BE2C (cell line): ENCODE results near the gene RCBTB2.

Experiments used
- DNase-seq: peaks from one replicate; pipeline ENCODE4 v3.0.0-alpha.2; 2020
- H3K27me3 ChIP-seq: fragments of 250-450 bp; sonication (Bioruptor Pico); 2 replicates; pipeline ENCODE4 v1.5.1; 2020; ENCODE audit warnings: mild to moderate bottlenecking
- H3K36me3 ChIP-seq: fragments of 250-450 bp; sonication (Bioruptor Pico); 2 replicates; pipeline ENCODE4 v1.5.1; 2020; ENCODE audit warnings: mild to moderate bottlenecking
- H3K4me1 ChIP-seq: fragments of 250-450 bp; sonication (Bioruptor Pico); 2 replicates; pipeline ENCODE4 v1.5.1; 2020
- H3K4me3 ChIP-seq: 2 replicates; pipeline ENCODE4 v1.5.1; 2011; ENCODE audit warnings: low read depth, low read length
- H3K9me3 ChIP-seq: fragments of 250-450 bp; sonication (Bioruptor Pico); 2 replicates; pipeline ENCODE4 v1.5.1; 2020
- CTCF ChIP-seq: IDR thresholded peaks from 2 replicates; pipeline ENCODE4 v1.5.1; 2012; ENCODE audit warnings: mild to moderate bottlenecking, low read depth, low read length

Gene RCBTB2

GRCh38 chr13:48545608-48546007, 12.7 kb upstream of the RCBTB2 start:
- Histone ChIP-seq H3K27me3 (no peaks in the 10 kb centered on the region), H3K4me1 (no peaks in the 10 kb centered on the region), H3K36me3 (no peaks in the 10 kb centered on the region), H3K9me3 (no peaks in the 10 kb centered on the region), H3K4me3 (no peak overlapping the region)
- TF ChIP-seq CTCF, result no peak
- DNase-seq, result no peak

- Histone ChIP-seq H3K4me1 (no peaks in the 10 kb centered on the region), H3K9me3 (no peaks in the 10 kb centered on the region), H3K4me3 (no peak overlapping the region), H3K27me3 (no peaks in the 10 kb centered on the region), H3K36me3 (no peaks in the 10 kb centered on the region)
- TF ChIP-seq CTCF, result no peak
- peak; percentile 22 for DNase-seq
Measured at GRCh38 chr13:48542581-48543341, 9.9 kb upstream of the RCBTB2 start.

- Histone ChIP-seq H3K27me3 (no peaks in the 10 kb centered on the region), H3K36me3 (no peaks in the 10 kb centered on the region), H3K9me3 (no peaks in the 10 kb centered on the region), H3K4me3 (no peak overlapping the region), H3K4me1 (no peaks in the 10 kb centered on the region)
- TF ChIP-seq CTCF, result no peak
- no peak for DNase-seq
Measured at GRCh38 chr13:48542138-48542537, 9.3 kb upstream of the RCBTB2 start.

- TF ChIP-seq CTCF, result no peak
- no peaks in the 10 kb centered on the region for H3K9me3 ChIP-seq
- H3K4me3 ChIP-seq, result no peak overlapping the region
- DNase-seq, result no peak
- no peaks in the 10 kb centered on the region for H3K36me3 ChIP-seq
- no peaks in the 10 kb centered on the region for H3K27me3 ChIP-seq
- H3K4me1 ChIP-seq, result no peaks in the 10 kb centered on the region
Measured at GRCh38 chr13:48539550-48539949, 6.7 kb upstream of the RCBTB2 start.

- Histone ChIP-seq H3K27me3 (no peaks in the 10 kb centered on the region), H3K4me3 (no peak overlapping the region), H3K9me3 (no peaks in the 10 kb centered on the region), H3K4me1 (peaks cover 11% of the 10 kb centered on the region; the same call in 1 of the 2 replicates), H3K36me3 (no peaks in the 10 kb centered on the region)
- no peak for DNase-seq
- no peak for TF ChIP-seq CTCF
Measured at GRCh38 chr13:48536621-48537250, 3.9 kb upstream of the RCBTB2 start.

GRCh38 chr13:48535766-48536165, 2.9 kb upstream of the RCBTB2 start:
- Histone ChIP-seq H3K4me1 (peaks cover 11% of the 10 kb centered on the region; the same call in 1 of the 2 replicates), H3K4me3 (no peak overlapping the region), H3K36me3 (no peaks in the 10 kb centered on the region), H3K27me3 (no peaks in the 10 kb centered on the region), H3K9me3 (no peaks in the 10 kb centered on the region)
- DNase-seq, result no peak
- TF ChIP-seq CTCF, result no peak
